SK-N-MC (cell line): ENCODE results near the gene APEX1.

Experiments
- EZH2 ChIP-seq: fragments of 200-600 bp; sonication (generic); IDR thresholded peaks from one replicate; pipeline ENCODE4 v1.6.1; 2017; ENCODE audit warnings: antibody characterized with exemption
- FOXP2 ChIP-seq: optimal IDR thresholded peaks from 2 replicates; pipeline ENCODE3; 2011; ENCODE audit warnings: mild to moderate bottlenecking, moderate library complexity; ENCODE audit not compliant: insufficient read depth; ENCODE audit errors: extremely low read length, control extremely low read depth
- POLR2AphosphoS5 ChIP-seq: IDR thresholded peaks from 2 replicates; pipeline ENCODE4 v1.6.1; 2012; ENCODE audit warnings: mild to moderate bottlenecking, low read depth, low read length, borderline replicate concordance

GRCh38 chr14:20409226-20409625 lies 45.8 kb upstream of the APEX1 start:
- TF ChIP-seq EZH2 (no peak), POLR2AphosphoS5 (no peak), FOXP2 (no peak)
